HG02623 (cell line): Measurements from ENCODE around the gene TRMT2A.

Source experiments
- ATAC-seq: cut with Tn5 transposase; IDR thresholded peaks from one replicate; pipeline ENCODE4 v1.9.1; 2021; ENCODE audit warnings: moderate library complexity; ENCODE audit not compliant: unreplicated experiment

TRMT2A gene

GRCh38 chr22:20065896-20066616 is 51.0 kb downstream of the TRMT2A start:
- no peak for ATAC-seq

- ATAC-seq = no peak
These were observed 52.3 kb downstream of the TRMT2A start for GRCh38 chr22:20064545-20065262.

- ATAC-seq = no peak
These were observed 52.9 kb downstream of the TRMT2A start for GRCh38 chr22:20064140-20064480.

GRCh38 chr22:20063271-20064139 is 53.5 kb downstream of the TRMT2A start:
- no peak for ATAC-seq

GRCh38 chr22:20062766-20063083 is 54.3 kb downstream of the TRMT2A start:
- no peak for ATAC-seq

GRCh38 chr22:20062043-20062765 is 54.8 kb downstream of the TRMT2A start:
- no peak for ATAC-seq
